HEK293 (cell line): ENCODE data around the gene ELOVL2.

ENCODE experiments used
- CTCF ChIP-seq: fragments of 450-650 bp; formaldehyde crosslinking; IDR thresholded peaks from 2 replicates; pipeline ENCODE4 v1.5.1; 2016; ENCODE audit warnings: missing biosample characterization, missing genetic modification characterization
- PBX3 ChIP-seq: sonication (generic); formaldehyde crosslinking; IDR thresholded peaks from 2 replicates; pipeline ENCODE4 v1.8.1; 2022; ENCODE audit warnings: mild to moderate bottlenecking, moderate library complexity, missing genetic modification reagents
- PRDM6 ChIP-seq: fragments of 450-650 bp; formaldehyde crosslinking; IDR thresholded peaks from 2 replicates; pipeline ENCODE4 v1.5.1; 2017; ENCODE audit warnings: missing biosample characterization, missing genetic modification characterization
- REST ChIP-seq: fragments of 450-650 bp; formaldehyde crosslinking; IDR thresholded peaks from 2 replicates; pipeline ENCODE4 v1.5.1; 2016; ENCODE audit warnings: missing biosample characterization, missing genetic modification characterization
- TSHZ1 ChIP-seq: fragments of 450-650 bp; formaldehyde crosslinking; IDR thresholded peaks from 2 replicates; pipeline ENCODE4 v1.5.1; 2016; ENCODE audit warnings: missing biosample characterization, missing genetic modification characterization, borderline replicate concordance
- ZBTB6 ChIP-seq: fragments of 450-650 bp; formaldehyde crosslinking; IDR thresholded peaks from 2 replicates; pipeline ENCODE4 v1.5.1; 2017; ENCODE audit warnings: missing biosample characterization, missing genetic modification characterization
- ZFHX2 ChIP-seq: fragments of 450-650 bp; formaldehyde crosslinking; conservative IDR thresholded peaks from 2 replicates; pipeline ENCODE4 v1.5.1; 2016; ENCODE audit warnings: missing biosample characterization, missing genetic modification characterization
- ZFP41 ChIP-seq: fragments of 450-650 bp; formaldehyde crosslinking; IDR thresholded peaks from 2 replicates; pipeline ENCODE4 v1.5.1; 2016; ENCODE audit warnings: missing biosample characterization, missing genetic modification characterization, borderline replicate concordance
- ZNF223 ChIP-seq: fragments of 450-650 bp; formaldehyde crosslinking; IDR thresholded peaks from 2 replicates; pipeline ENCODE4 v1.5.1; 2016; ENCODE audit warnings: missing biosample characterization, missing genetic modification characterization
- ZNF302 ChIP-seq: fragments of 450-650 bp; formaldehyde crosslinking; IDR thresholded peaks from 2 replicates; pipeline ENCODE4 v1.5.1; 2016; ENCODE audit warnings: missing biosample characterization, missing genetic modification characterization, low read depth
- ZNF366 ChIP-seq: fragments of 450-650 bp; formaldehyde crosslinking; conservative IDR thresholded peaks from 2 replicates; pipeline ENCODE4 v1.5.1; 2016; ENCODE audit warnings: missing biosample characterization, missing genetic modification characterization
- ZNF394 ChIP-seq: fragments of 450-650 bp; formaldehyde crosslinking; IDR thresholded peaks from 2 replicates; pipeline ENCODE4 v1.5.1; 2016; ENCODE audit warnings: missing biosample characterization, missing genetic modification characterization, mild to moderate bottlenecking, moderate library complexity, borderline replicate concordance
- ZNF544 ChIP-seq: fragments of 450-650 bp; formaldehyde crosslinking; IDR thresholded peaks from 2 replicates; pipeline ENCODE4 v1.5.0; 2017; ENCODE audit warnings: missing biosample characterization, missing genetic modification characterization
- ZNF555 ChIP-seq: fragments of 450-650 bp; formaldehyde crosslinking; conservative IDR thresholded peaks from 2 replicates; pipeline ENCODE4 v1.5.1; 2017; ENCODE audit warnings: missing biosample characterization, mild to moderate bottlenecking, missing genetic modification characterization, inconsistent platforms
- ZNF785 ChIP-seq: fragments of 450-650 bp; formaldehyde crosslinking; IDR thresholded peaks from 2 replicates; pipeline ENCODE4 v1.5.1; 2016; ENCODE audit warnings: missing biosample characterization, missing genetic modification characterization
- ZSCAN23 ChIP-seq: fragments of 450-650 bp; formaldehyde crosslinking; IDR thresholded peaks from 2 replicates; pipeline ENCODE4 v1.5.1; 2016; ENCODE audit warnings: missing biosample characterization, missing genetic modification characterization
- TF ChIP-seq, protein P1 (sequence below): fragments of 450-650 bp; formaldehyde crosslinking; optimal IDR thresholded peaks from 2 replicates; pipeline ENCODE3; 2016; ENCODE audit warnings: missing biosample characterization, mild to moderate bottlenecking, missing genetic modification characterization
- TF ChIP-seq, protein P2 (sequence below): fragments of 450-650 bp; formaldehyde crosslinking; IDR thresholded peaks from 2 replicates; pipeline ENCODE4 v1.5.1; 2017; ENCODE audit warnings: missing biosample characterization, missing genetic modification characterization

The ELOVL2 gene

DNA sequence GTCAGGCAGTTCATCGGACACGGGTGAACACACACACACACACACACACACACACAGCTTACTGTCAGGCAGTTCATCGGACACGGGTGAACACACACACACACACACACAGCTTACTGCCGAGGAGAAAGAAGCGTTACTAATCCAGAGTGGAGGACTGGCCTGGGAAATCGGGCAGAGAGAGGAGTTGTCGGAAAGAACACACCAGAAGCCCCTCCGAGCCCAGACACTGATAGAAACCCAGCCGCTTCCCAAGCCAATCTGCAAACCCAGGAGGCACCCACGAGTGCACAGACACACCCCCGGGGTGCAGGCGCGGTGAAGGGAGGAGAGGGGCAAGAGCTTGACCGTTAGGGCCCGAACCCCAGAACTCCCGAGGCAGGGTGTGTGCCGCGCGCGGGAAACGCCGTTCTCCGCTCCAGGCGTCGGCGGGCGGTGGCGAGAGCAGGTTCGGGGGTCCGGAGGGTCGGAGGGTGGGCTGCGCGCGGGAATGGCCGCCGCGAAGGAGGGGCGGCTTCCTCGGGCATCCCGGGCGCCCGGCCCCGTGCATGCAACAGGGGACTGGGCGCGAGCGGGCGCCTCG is 636 bp downstream of the ELOVL2 start (continued):
- TF ChIP-seq ZBTB6 (tag by site-specific recombination) (no peak), ZNF302 (peak; percentile 77), PRDM6 (no peak), ZSCAN23 (tag by site-specific recombination) (no peak), ZNF223 (peak; percentile 44; the same call in 1 of the 2 replicates), ZFHX2 (0 out of 2 replicates have a peak, but pooled peaks have one; percentile 17), REST (tag by site-specific recombination) (peak; percentile 57), PBX3 (no peak), ZFP41 (tag by site-specific recombination) (no peak), ZNF785 (tag by site-specific recombination) (0 out of 2 replicates have a peak, but pooled peaks have one; percentile 59), ZNF394 (tag by site-specific recombination) (peak; percentile 85; the same call in 1 of the 2 replicates), ZNF555 (tag by site-specific recombination) (no peak), TSHZ1 (tag by site-specific recombination) (no peak), CTCF (tag by site-specific recombination) (no peak), ZNF366 (tag by site-specific recombination) (no peak; the same call in 1 of the 2 replicates), ZNF544 (peak; percentile 85)
- TF ChIP-seq, protein P1, sequence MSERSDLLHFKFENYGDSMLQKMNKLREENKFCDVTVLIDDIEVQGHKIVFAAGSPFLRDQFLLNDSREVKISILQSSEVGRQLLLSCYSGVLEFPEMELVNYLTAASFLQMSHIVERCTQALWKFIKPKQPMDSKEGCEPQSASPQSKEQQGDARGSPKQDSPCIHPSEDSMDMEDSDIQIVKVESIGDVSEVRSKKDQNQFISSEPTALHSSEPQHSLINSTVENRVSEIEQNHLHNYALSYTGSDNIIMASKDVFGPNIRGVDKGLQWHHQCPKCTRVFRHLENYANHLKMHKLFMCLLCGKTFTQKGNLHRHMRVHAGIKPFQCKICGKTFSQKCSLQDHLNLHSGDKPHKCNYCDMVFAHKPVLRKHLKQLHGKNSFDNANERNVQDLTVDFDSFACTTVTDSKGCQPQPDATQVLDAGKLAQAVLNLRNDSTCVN (tag by site-specific recombination) = peak; percentile 83
- TF ChIP-seq, protein P2, sequence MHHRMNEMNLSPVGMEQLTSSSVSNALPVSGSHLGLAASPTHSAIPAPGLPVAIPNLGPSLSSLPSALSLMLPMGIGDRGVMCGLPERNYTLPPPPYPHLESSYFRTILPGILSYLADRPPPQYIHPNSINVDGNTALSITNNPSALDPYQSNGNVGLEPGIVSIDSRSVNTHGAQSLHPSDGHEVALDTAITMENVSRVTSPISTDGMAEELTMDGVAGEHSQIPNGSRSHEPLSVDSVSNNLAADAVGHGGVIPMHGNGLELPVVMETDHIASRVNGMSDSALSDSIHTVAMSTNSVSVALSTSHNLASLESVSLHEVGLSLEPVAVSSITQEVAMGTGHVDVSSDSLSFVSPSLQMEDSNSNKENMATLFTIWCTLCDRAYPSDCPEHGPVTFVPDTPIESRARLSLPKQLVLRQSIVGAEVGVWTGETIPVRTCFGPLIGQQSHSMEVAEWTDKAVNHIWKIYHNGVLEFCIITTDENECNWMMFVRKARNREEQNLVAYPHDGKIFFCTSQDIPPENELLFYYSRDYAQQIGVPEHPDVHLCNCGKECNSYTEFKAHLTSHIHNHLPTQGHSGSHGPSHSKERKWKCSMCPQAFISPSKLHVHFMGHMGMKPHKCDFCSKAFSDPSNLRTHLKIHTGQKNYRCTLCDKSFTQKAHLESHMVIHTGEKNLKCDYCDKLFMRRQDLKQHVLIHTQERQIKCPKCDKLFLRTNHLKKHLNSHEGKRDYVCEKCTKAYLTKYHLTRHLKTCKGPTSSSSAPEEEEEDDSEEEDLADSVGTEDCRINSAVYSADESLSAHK (tag by site-specific recombination) = no peak
